H1 (cell line): Measurements from ENCODE around the gene ENDOV. TPM values are rescaled to one million over a fixed set of nuclear protein-coding genes. Genes with fewer than 3 reads are reported as not detected.

Experiments used
- CBX8 ChIP-seq: fragments of 300-800, 300-1000 bp; sonication (generic); IDR thresholded peaks from 2 replicates; pipeline ENCODE4 v1.7.1; 2016; ENCODE audit warnings: low read depth, low read length, borderline replicate concordance
- NRF1 ChIP-seq: IDR thresholded peaks from 2 replicates; pipeline ENCODE4 v1.6.1; 2011; ENCODE audit warnings: mild to moderate bottlenecking, low read depth, low read length, improper control_type of control experiment
- POU5F1 ChIP-seq: IDR thresholded peaks from 2 replicates; pipeline ENCODE4 v1.6.1; 2011; ENCODE audit warnings: low read depth, mild to moderate bottlenecking, low read length, moderate library complexity
- SAP30 ChIP-seq: fragments of 300-600 bp; sonication (generic); IDR thresholded peaks from 2 replicates; pipeline ENCODE4 v1.7.1; 2012; ENCODE audit warnings: low read length, moderate library complexity, mild to moderate bottlenecking, inconsistent platforms; ENCODE audit not compliant: insufficient read depth, insufficient replicate concordance
- TBP ChIP-seq: IDR thresholded peaks from 2 replicates; pipeline ENCODE4 v1.6.1; 2011; ENCODE audit warnings: low read depth, low read length, improper control_type of control experiment
- TEAD4 ChIP-seq: IDR thresholded peaks from 2 replicates; pipeline ENCODE4 v1.6.1; 2012; ENCODE audit warnings: low read depth, low read length, inconsistent platforms, mixed read lengths
- polyA plus RNA-seq, 7 experiments: library from polyadenylated mRNA; depleted of rRNA in 3 of 7; stranded (reverse) in 5 of 7; unstranded in 2 of 7; fragments of >200 nt in 5 of 7; fragments of 200-250 nt in 2 of 7; gene quantifications; 1 replicate in 5 of 7; 2 replicates in 1 of 7; 4 replicates in 1 of 7; pipeline versions ENCODE4 v1.2.1 to v1.2.3, GENCODE V29; 2011 to 2013; ENCODE audit warnings: missing spikeins in 2 of 7, mixed read lengths in 2 of 7
- total RNA-seq: library from RNA; stranded (reverse); fragmentation: NEBNext Ultra II Directional; extraction: Animal tissue kit (Norgen Biotek cat#: 25700); gene quantifications from 2 replicates; pipeline ENCODE4 v1.2.1, GENCODE V29; 2021

Gene ENDOV
- total and polyA plus RNA-seq, 2 of the 8 experiments (the other 6 are each of a cell fraction or from before 2014, with no cell fraction given) = 10.6 to 13.3 TPM

GRCh38 chr17:80453126-80453997 is 38.4 kb downstream of the ENDOV start (continued):
- TF ChIP-seq NRF1 (no peak), SAP30 (no peak), CBX8 (no peak), TBP (no peak), POU5F1 (no peak), TEAD4 (no peak)
- TF ChIP-seq, all 59 proteins: peak for 0
